Smooth muscle cell (in vitro differentiated cells): Measurements from ENCODE around the gene UNC79. TPM values are rescaled to one million over a fixed set of nuclear protein-coding genes. Genes with fewer than 3 reads are reported as not detected.
A peak's percentile ranks its signal among the peaks of the same experiment; 100 is the strongest.
"Not testable (repeated sequence)": the region's sequence is repeated elsewhere in the genome, so short reads cannot be mapped to it uniquely, and the experiment has no call there.

Experiments used
- DNase-seq: peaks from one replicate; lab custom pipeline; 2025; ENCODE audit not compliant: unreplicated experiment; lab: John Stamatoyannopoulos, UW
- H2AFZ ChIP-seq: fragments of 200-600 bp; sonication (generic); 2 replicates; pipeline ENCODE4 v1.6.0; 2016; ENCODE audit warnings: antibody characterized with exemption, low read depth, mild to moderate bottlenecking
- H3F3A ChIP-seq: fragments of 200-600 bp; sonication (generic); 2 replicates; pipeline ENCODE4 v1.6.0; 2017; ENCODE audit warnings: antibody characterized with exemption, low read depth
- H3K27ac ChIP-seq: fragments of 200-600 bp; sonication (generic); 2 replicates; pipeline ENCODE4 v1.5.1; 2016; ENCODE audit warnings: low read depth, mild to moderate bottlenecking
- H3K27me3 ChIP-seq: fragments of 200-600 bp; sonication (generic); 2 replicates; pipeline ENCODE4 v1.6.1; 2016; ENCODE audit warnings: low read depth, mild to moderate bottlenecking
- H3K36me3 ChIP-seq: fragments of 200-600 bp; sonication (generic); 2 replicates; pipeline ENCODE4 v1.5.1; 2016; ENCODE audit warnings: low read depth
- H3K4me1 ChIP-seq: fragments of 200-600 bp; sonication (generic); 2 replicates; pipeline ENCODE4 v1.5.1; 2016; ENCODE audit warnings: low read depth
- H3K4me2 ChIP-seq: fragments of 200-600 bp; sonication (generic); 2 replicates; pipeline ENCODE4 v1.6.0; 2016; ENCODE audit warnings: mild to moderate bottlenecking
- H3K4me3 ChIP-seq: fragments of 200-600 bp; sonication (generic); 2 replicates; pipeline ENCODE4 v1.5.1; 2016; ENCODE audit warnings: mild to moderate bottlenecking
- H3K79me2 ChIP-seq: fragments of 200-600 bp; sonication (generic); 2 replicates; pipeline ENCODE4 v1.6.0; 2016; ENCODE audit warnings: low read depth, mild to moderate bottlenecking
- H3K9ac ChIP-seq: fragments of 200-600 bp; sonication (generic); 2 replicates; pipeline ENCODE4 v1.6.0; 2016; ENCODE audit warnings: low read depth
- H3K9me3 ChIP-seq: fragments of 200-600 bp; sonication (generic); replicated peaks from 2 replicates; pipeline ENCODE4 v1.5.1; 2016; ENCODE audit warnings: low read depth
- H4K20me1 ChIP-seq: fragments of 200-600 bp; sonication (generic); 2 replicates; pipeline ENCODE4 v1.6.0; 2016; ENCODE audit warnings: low read depth
- CTCF ChIP-seq: fragments of 200-600 bp; sonication (generic); IDR thresholded peaks from 2 replicates; pipeline ENCODE4 v1.5.1; 2017; ENCODE audit warnings: borderline replicate concordance, mild to moderate bottlenecking, antibody characterized with exemption; ENCODE audit not compliant: insufficient read depth, poor library complexity, severe bottlenecking
- WGBS: methylation state at CpG from one replicate; pipeline ENCODE4 v1.1.7; 2016; ENCODE audit warnings: low lambda C conversion rate; 5-methylcytosine and 5-hydroxymethylcytosine counted together
- polyA plus RNA-seq: library from polyadenylated mRNA; unstranded; fragments of >200 nt; fragmentation: Nextera tagmentation; extraction: Ambion mirVana; gene quantifications from 2 replicates; pipeline ENCODE4 v1.2.1, GENCODE V29; 2016
- total RNA-seq: library from RNA; depleted of rRNA; stranded (reverse); fragments of >200 nt; gene quantifications from 2 replicates; pipeline ENCODE4 v1.2.3, GENCODE V29; 2014

Gene UNC79
- 0.31 and 0.36 TPM in 2 replicates for total RNA-seq
- polyA plus RNA-seq = 0.06 TPM in 2 replicates

GRCh38 chr14:93430315-93431035, at the start of gene UNC79:
Gene UNC79, plus strand, starts transcription at chr14:93430939. Its CDS starts 91 bp downstream, at chr14:93431030.
- DNase-seq = no peak
- Histone ChIP-seq H3K36me3 (no peaks in the 10 kb centered on the region), H3K9me3 (no peaks in the 10 kb centered on the region), H3K9ac (no peak within 1 kb of the TSS), H3F3A (no peaks in the 10 kb centered on the region), H3K4me1 (peaks cover 5% of the 10 kb centered on the region), H3K4me2 (peak within 1 kb of the TSS; percentile 90), H4K20me1 (no peaks in the 10 kb centered on the region), H2AFZ (no peak within 1 kb of the TSS), H3K27me3 (peaks cover 42% of the 10 kb centered on the region), H3K27ac (no peak within 1 kb of the TSS), H3K79me2 (no peaks in the 10 kb centered on the region), H3K4me3 (peak within 1 kb of the TSS; percentile 49)
- 1% methylated on average over 46 of the region's 51 CpGs for WGBS
- no peak for TF ChIP-seq CTCF

- H3K79me2 ChIP-seq = no peaks in the 10 kb centered on the region
- no peaks in the 10 kb centered on the region for H3K27me3 ChIP-seq
- H3F3A ChIP-seq = no peaks in the 10 kb centered on the region
- no peaks in the 10 kb centered on the region for H3K36me3 ChIP-seq
- H3K4me2 ChIP-seq = no peak overlapping the region
- no peak for DNase-seq
- H3K4me3 ChIP-seq = no peak overlapping the region
- H3K27ac ChIP-seq = no peak overlapping the region
- no peak overlapping the region for H2AFZ ChIP-seq
- H4K20me1 ChIP-seq = no peaks in the 10 kb centered on the region
- no peaks in the 10 kb centered on the region for H3K9me3 ChIP-seq
- H3K4me1 ChIP-seq = no peaks in the 10 kb centered on the region
- WGBS = 79% methylated on average over 1 of the region's 1 CpG
- TF ChIP-seq CTCF = no peak
- no peak overlapping the region for H3K9ac ChIP-seq
Observed at GRCh38 chr14:93381644-93382043, 49.1 kb upstream of the UNC79 start.

GRCh38 chr14:93384256-93384655, 46.5 kb upstream of the UNC79 start:
- not testable (repeated sequence) for H3K4me2 ChIP-seq, H3K27ac ChIP-seq, H3K9ac ChIP-seq, H3K79me2 ChIP-seq, H3K9me3 ChIP-seq, H4K20me1 ChIP-seq, DNase-seq, H3K27me3 ChIP-seq, H2AFZ ChIP-seq, H3F3A ChIP-seq, H3K4me1 ChIP-seq, H3K4me3 ChIP-seq, H3K36me3 ChIP-seq
- WGBS = 93% methylated on average over 1 of the region's 1 CpG

- no peaks in the 10 kb centered on the region for H3K36me3 ChIP-seq
- H3K9ac ChIP-seq = no peak overlapping the region
- no peak overlapping the region for H3K4me3 ChIP-seq
- H3K9me3 ChIP-seq = no peaks in the 10 kb centered on the region
- no peak for TF ChIP-seq CTCF
- no peaks in the 10 kb centered on the region for H4K20me1 ChIP-seq
- H2AFZ ChIP-seq = no peak overlapping the region
- no peak for DNase-seq
- H3K27me3 ChIP-seq = no peaks in the 10 kb centered on the region
- no peaks in the 10 kb centered on the region for H3K79me2 ChIP-seq
- H3K4me1 ChIP-seq = no peaks in the 10 kb centered on the region
- H3F3A ChIP-seq = no peaks in the 10 kb centered on the region
- no peak overlapping the region for H3K27ac ChIP-seq
- H3K4me2 ChIP-seq = no peak overlapping the region
Observed at GRCh38 chr14:93395231-93395630, 35.5 kb upstream of the UNC79 start.
